Measurements from ENCODE around the gene PIK3C3.

- TF ChIP-seq CTCF (IDR thresholded peaks at IDR 0.05; ENCODE audit: low read depth, low read length) (peak; percentile 72), POLR2A (IDR thresholded peaks at IDR 0.05; ENCODE audit: extremely low read depth, insufficient read length) (no peak)
These were observed 73.3 kb downstream of the PIK3C3 start for GRCh38 chr18:42028247-42028832.

All from NB4 (cell line).